H1 (cell line): ENCODE measurements around the gene MAP7D1. TPM values are rescaled to one million over a fixed set of nuclear protein-coding genes. Genes with fewer than 3 reads are reported as not detected.

ENCODE experiments used
- CTBP2 ChIP-seq: IDR thresholded peaks from 2 replicates; pipeline ENCODE4 v1.7.0; 2011; ENCODE audit warnings: borderline replicate concordance, mild to moderate bottlenecking, moderate library complexity, mixed read lengths, low read length; ENCODE audit not compliant: insufficient read depth, insufficient read length
- KDM4A ChIP-seq: IDR thresholded peaks from one replicate; pipeline ENCODE4 v1.7.1; 2012; ENCODE audit warnings: low read depth, mild to moderate bottlenecking, moderate library complexity, low read length, inconsistent platforms; ENCODE audit not compliant: severe bottlenecking
- polyA plus RNA-seq, 7 experiments: library from polyadenylated mRNA; depleted of rRNA in 3 of 7; stranded (reverse) in 5 of 7; unstranded in 2 of 7; fragments of >200 nt in 5 of 7; fragments of 200-250 nt in 2 of 7; gene quantifications; 1 replicate in 5 of 7; 2 replicates in 1 of 7; 4 replicates in 1 of 7; pipeline versions ENCODE4 v1.2.1 to v1.2.3, GENCODE V29; 2011 to 2013; ENCODE audit warnings: missing spikeins in 2 of 7, mixed read lengths in 2 of 7
- total RNA-seq: library from RNA; stranded (reverse); fragmentation: NEBNext Ultra II Directional; extraction: Animal tissue kit (Norgen Biotek cat#: 25700); gene quantifications from 2 replicates; pipeline ENCODE4 v1.2.1, GENCODE V29; 2021

Gene MAP7D1
- total and polyA plus RNA-seq, 2 of the 8 experiments (the other 6 are each of a cell fraction or from before 2014, with no cell fraction given) = 18.2 to 52.4 TPM

GRCh38 chr1:36203027-36203553, 47.1 kb downstream of the MAP7D1 start (continued):
- TF ChIP-seq KDM4A (no peak), CTBP2 (no peak)
